GM19468 (cell line): ENCODE results near the gene CAMKMT.
"Not testable (repeated sequence)": the region's sequence is repeated elsewhere in the genome, so short reads cannot be mapped to it uniquely, and the experiment has no call there.

Experiments used
- ATAC-seq: cut with Tn5 transposase; IDR thresholded peaks from one replicate; pipeline ENCODE4 v1.9.1; 2021; ENCODE audit warnings: mild to moderate bottlenecking, moderate library complexity, moderate number of reproducible peaks; ENCODE audit not compliant: unreplicated experiment; ENCODE audit errors: extremely low read depth

The CAMKMT gene

GRCh38 chr2:44579115-44579836 is 217.5 kb downstream of the CAMKMT start:
- no peak for ATAC-seq

GRCh38 chr2:44579837-44580230 is 218.1 kb downstream of the CAMKMT start:
- no peak for ATAC-seq

- no peak for ATAC-seq
Observed at GRCh38 chr2:44580875-44581515, 219.2 kb downstream of the CAMKMT start.

- no peak for ATAC-seq
Observed at GRCh38 chr2:44582363-44583008, 220.7 kb downstream of the CAMKMT start.

- ATAC-seq: not testable (repeated sequence)
Observed at GRCh38 chr2:44595615-44596014, 233.9 kb downstream of the CAMKMT start.

- ATAC-seq: no peak
Observed at GRCh38 chr2:44596537-44597320, 235.0 kb downstream of the CAMKMT start.

- ATAC-seq: no peak
Observed at GRCh38 chr2:44598330-44599119, 236.8 kb downstream of the CAMKMT start.

GRCh38 chr2:44599130-44599529 is 237.4 kb downstream of the CAMKMT start:
- peak; percentile 65 for ATAC-seq

GRCh38 chr2:44602446-44602845 is 240.7 kb downstream of the CAMKMT start:
- ATAC-seq: no peak

- no peak for ATAC-seq
Observed at GRCh38 chr2:44605511-44605910, 243.8 kb downstream of the CAMKMT start.

- no peak for ATAC-seq
Observed at GRCh38 chr2:44612276-44612675, 250.5 kb downstream of the CAMKMT start.

GRCh38 chr2:44614940-44615339 is 253.2 kb downstream of the CAMKMT start:
- no peak for ATAC-seq

GRCh38 chr2:44615950-44616518 is 254.3 kb downstream of the CAMKMT start:
- ATAC-seq: no peak

- peak; percentile 28 for ATAC-seq
Observed at GRCh38 chr2:44616667-44617155, 255.0 kb downstream of the CAMKMT start.

GRCh38 chr2:44618251-44619023 is 256.7 kb downstream of the CAMKMT start:
- no peak for ATAC-seq

GRCh38 chr2:44620189-44620990 is 258.6 kb downstream of the CAMKMT start:
- no peak for ATAC-seq

GRCh38 chr2:44623622-44624351 is 262.0 kb downstream of the CAMKMT start:
- no peak for ATAC-seq
